ENCODE results near the gene MTA3. TPM values are rescaled to one million over a fixed set of nuclear protein-coding genes. Genes with fewer than 3 reads are reported as not detected.

MTA3 gene
- total RNA-seq, 1 experiment from 2014 or later, result 18.8 TPM

Other genes with a start within 250 kb of the MTA3 start
- 149 and 254 TPM in 2 replicates for gene COX7A2L, start 207.4 kb upstream of the MTA3 start, total RNA-seq (2014; rRNA removed; shearing (Covaris generic); ENCODE audit: low replicate concordance)
- 0.91 TPM in 1 of 2 replicates, not detected in the other for gene KCNG3, start 74.7 kb upstream of the MTA3 start, total RNA-seq (2014; rRNA removed; shearing (Covaris generic); ENCODE audit: low replicate concordance)
- gene OXER1, start 195.5 kb downstream of the MTA3 start, total RNA-seq (2014; rRNA removed; shearing (Covaris generic); ENCODE audit: low replicate concordance), result not detected in 2 replicates
- gene HAAO, start 224.0 kb downstream of the MTA3 start, total RNA-seq (2014; rRNA removed; shearing (Covaris generic); ENCODE audit: low replicate concordance), result not detected in 2 replicates